UCSD-AML1 (cell line): ENCODE data around the gene YEATS4.
"Not testable (repeated sequence)": the region's sequence is repeated elsewhere in the genome, so short reads cannot be mapped to it uniquely, and the experiment has no call there.

ENCODE experiments used
- DNase-seq: peaks from one replicate; lab custom pipeline; 2025; ENCODE audit not compliant: unreplicated experiment; lab: John Stamatoyannopoulos, UW

YEATS4 gene

DNA sequence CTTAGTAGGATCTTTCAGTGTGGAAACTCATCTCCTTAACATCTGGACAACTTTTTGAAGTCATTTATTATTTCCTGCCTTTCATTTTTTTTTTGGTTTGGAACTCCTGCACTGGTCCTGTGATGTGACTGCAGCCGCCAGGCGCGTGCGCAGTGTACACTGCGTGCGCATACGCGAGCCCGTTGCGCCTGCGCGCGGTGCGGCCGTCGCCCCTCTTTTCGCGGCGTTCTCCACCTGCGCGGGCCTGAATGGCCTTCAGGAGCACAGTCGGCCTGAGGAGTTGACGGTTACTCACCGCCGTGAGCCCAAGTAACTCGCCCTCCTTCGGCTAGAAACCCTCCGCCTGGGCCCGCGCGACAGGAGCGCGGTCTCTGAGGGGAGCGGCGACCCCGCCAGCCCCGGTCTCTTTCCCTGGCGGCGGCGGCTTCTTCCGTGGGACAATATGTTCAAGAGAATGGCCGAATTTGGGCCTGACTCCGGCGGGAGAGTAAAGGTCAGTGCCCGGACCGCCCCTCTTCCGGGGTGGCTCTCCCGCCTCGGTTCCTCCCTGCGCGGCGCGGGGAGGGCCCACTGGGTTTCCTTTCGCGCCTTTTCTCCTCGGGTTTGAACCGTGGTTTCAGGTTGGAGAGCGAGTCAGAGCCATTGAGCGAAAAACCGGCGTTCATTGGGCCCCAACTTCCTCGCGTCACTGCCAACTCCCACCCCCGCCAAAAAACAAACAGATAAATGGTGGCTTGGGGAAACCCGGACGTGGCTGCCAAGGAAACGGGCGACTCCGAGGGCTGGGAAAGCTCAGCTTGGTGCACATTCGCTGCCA lies at the start of gene YEATS4:
Gene YEATS4, plus strand, starts transcription at position 213 of the 817 bp plus-strand sequence. Its CDS starts 230 bp downstream, at position 443.
- peak; percentile 87 for DNase-seq

DNA sequence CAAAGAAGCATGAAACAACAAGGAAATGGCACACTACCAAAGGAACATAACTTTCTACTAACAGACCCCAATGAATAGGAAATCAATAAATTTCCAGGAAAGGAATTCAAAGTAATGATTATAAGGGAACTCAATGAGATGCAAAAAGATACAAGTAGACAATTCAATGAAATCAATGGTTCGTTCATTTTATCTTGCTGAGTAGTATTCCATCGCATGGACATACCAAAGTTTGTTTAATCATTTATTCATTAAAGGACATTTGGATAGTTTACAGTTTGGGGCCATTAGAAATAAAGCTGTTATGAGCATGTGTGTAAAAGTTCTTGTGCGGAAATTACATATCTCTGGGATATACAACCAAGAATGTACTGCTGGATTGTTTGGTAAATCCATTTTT lies 46.3 kb upstream of the YEATS4 start:
- no peak for DNase-seq

DNA sequence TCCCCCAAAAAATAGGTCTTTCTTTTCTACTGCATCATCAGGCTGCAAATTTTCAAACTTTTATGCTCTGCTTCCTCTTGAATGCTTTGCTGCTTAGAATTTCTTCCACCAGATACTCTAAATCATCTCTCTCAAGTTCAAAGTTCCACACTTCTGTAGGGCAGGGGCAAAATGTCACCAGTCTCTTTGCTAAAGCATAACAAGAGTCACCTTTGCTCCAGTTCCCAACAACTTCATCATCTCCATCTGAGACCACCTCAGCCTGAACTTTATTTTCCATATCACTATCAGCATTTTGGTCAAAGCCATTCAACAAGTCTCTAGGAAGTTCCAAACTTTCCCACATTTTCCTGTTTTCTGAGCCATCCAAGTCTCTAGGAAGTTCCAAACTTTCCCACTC lies 42.8 kb upstream of the YEATS4 start:
- DNase-seq: not testable (repeated sequence)

- not testable (repeated sequence) for DNase-seq
Measured at GRCh38 chr12:69317233-69317632, 42.3 kb upstream of the YEATS4 start.

GRCh38 chr12:69318225-69318624 lies 41.3 kb upstream of the YEATS4 start:
- no peak for DNase-seq

GRCh38 chr12:69321351-69321750 lies 38.2 kb upstream of the YEATS4 start:
- no peak for DNase-seq

DNA sequence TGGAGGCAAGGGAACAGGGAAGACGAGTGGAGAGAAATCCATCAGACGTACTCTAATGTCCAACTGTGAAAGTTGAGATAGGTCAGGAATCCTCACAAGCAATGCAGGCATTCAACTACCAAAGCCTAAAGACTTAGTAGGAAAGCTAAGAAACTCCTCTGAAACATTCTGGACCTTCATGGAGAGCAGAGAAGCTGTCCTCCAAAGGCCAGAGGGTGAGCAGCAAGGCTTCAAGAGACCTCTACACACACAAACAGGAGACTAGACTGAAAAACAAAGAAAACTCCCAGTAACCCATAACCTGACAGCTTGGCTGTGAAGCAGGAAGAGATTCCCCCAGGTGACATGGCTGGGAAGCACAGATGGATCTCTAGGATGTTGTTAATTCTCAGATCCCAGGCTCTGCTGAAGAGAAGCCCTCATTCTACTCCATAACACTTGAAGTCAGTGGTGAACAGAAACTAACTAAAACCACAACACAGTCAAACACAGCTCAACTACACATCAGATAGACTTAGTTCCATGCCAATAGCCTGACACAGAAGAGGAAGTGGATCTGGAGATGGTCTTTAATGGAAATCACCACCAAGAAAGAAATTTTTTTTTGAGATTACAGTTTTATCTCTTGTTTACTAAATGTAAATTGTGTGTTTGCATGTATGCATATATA lies 34.6 kb upstream of the YEATS4 start:
- DNase-seq: no peak

DNA sequence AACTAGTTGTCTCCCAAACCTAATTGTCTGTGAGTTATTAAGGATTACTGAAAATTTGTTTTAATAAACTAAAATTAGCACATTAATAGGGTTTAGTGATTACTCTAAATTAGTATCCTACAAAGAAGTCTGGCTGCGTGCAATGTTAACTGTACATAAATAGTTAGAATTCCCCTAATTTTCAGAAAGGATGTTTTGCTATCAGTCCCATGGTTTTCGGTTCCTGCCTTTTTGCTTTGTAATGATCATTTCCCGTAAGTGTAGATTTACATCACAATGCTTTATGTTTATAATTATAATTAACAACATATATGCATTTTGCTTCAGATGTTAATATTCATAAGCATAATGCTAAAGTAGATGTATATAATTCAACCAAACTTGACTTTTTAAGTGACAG lies 31.1 kb upstream of the YEATS4 start:
- DNase-seq: no peak

DNA sequence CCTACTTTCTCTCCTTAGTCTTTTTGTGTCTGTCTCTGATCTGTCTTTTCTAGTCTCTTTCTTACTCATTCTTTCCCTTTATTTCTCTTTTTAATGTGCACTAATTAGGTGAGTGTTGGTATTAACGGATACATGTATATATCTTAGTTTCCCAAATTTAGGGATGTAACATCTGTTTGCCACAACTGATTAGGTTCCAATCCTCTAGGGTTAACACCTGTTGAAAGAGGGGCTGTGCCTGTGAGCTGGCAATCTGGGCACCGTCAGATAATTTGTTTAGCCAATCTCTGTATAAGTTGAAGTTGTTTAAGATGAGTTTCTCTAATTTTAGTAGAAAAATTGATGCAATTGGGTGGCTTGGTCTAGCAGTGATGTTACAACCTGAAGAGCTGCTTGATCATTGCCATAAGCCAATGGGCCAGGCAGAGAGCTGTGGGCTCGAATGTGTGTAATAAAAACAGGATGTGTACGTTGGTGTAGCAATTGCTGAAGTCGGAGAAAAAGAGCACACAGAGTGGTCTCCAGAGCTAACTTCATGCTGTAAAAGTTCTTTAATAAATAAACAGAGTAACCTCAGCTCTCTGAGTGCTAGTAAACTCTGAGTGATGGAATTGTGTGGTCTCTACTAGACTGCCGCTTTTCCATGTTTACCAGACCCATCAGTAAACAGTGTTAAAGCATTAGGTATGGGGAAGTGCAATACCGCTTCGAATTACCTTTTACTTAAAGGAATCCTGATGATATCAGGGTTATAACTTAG lies 29.7 kb upstream of the YEATS4 start:
- no peak for DNase-seq

GRCh38 chr12:69330475-69331473 lies 28.8 kb upstream of the YEATS4 start:
- no peak for DNase-seq

- DNase-seq: no peak
Measured at GRCh38 chr12:69331519-69331908, 28.0 kb upstream of the YEATS4 start.

DNA sequence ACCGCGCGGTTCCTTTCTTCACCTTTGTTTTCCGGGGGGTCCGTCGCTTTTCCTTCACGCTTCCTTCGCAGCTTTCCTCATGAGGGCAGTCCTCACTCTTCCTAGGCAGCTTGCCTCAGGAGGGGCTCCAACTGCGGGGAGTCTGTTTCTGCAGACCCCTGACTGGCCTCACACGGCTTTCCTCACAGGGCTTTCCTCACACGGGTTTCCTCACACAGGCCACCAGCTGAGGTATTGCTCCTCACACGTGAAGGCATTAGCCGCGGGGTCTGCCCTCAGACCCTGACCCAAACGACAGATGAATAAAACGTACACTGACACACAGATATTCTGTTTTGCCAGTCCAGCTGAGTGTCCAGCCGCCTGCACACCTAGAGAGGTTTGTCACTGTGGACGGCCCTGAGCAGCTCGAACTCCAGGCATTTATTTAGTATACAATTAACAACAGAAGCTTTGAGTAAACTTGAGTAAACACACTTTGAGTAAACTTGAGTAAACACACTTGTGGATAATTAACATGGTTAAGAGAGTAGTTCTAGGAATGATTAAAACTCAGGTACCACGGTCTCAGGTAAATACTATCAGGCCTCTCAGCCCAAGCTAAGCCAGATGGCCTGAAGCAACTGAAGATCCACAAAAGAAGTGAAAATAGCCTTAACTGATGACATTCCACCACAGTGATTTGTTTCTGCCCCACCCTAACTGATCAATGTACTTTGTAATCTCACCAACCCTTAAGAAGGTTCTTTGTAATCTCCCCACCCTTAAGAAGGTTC lies 27.4 kb upstream of the YEATS4 start:
- no peak for DNase-seq

GRCh38 chr12:69332815-69333358 lies 26.7 kb upstream of the YEATS4 start:
- DNase-seq: no peak

DNA sequence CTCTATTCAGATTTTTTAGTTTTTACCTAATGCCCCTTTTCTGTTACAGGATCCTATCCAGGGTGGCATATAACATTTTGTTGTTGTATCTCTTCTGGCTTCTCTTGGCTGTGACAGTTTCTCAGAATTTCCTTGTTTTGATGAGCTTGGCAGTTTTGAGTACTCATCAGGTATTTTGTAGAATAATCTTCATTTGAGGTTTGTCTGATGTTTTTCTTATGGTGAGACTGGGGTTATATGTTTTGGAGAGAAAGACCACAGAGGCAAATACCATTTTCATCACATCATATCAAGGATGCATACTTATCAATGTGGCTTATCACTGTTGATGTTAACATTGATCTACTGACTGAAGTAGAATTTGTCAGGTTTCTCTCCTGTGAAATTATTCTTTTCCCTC lies 25.4 kb upstream of the YEATS4 start:
- DNase-seq: no peak

DNA sequence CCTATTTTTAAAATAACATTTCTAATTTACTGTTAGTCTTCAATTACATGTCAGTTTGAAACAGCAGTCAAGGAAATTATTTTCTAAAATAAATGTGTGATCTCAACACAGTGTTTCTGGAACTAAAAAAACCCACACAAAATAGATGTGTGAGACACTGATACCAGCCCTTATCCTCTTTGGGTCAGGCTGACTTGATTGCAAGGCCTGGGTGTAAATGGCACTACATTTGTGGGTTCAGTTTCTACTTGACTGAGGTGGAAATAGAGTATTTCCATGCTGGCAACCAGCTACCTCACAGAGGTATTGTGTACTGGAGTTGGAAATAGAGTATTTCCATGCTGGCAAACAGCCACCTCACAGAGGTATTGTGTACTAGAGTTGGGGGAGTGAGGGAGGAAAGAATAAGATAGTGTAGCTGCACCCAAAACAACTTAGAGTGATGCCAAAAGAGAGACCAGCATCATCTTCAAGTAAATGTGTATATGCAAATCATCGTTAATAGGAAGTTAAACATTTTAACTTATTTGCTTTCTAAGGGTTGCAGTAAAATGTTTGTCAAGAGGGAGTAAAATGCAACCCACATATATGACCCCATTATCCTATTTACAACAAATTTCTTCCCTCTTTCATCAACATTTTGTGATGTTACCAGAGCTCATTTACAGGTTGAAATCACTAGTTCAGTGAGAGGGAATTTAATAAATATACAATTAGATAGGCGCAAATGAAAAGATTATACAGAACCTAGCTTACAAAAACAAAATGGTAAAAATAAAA lies 22.0 kb upstream of the YEATS4 start:
- no peak for DNase-seq

DNA sequence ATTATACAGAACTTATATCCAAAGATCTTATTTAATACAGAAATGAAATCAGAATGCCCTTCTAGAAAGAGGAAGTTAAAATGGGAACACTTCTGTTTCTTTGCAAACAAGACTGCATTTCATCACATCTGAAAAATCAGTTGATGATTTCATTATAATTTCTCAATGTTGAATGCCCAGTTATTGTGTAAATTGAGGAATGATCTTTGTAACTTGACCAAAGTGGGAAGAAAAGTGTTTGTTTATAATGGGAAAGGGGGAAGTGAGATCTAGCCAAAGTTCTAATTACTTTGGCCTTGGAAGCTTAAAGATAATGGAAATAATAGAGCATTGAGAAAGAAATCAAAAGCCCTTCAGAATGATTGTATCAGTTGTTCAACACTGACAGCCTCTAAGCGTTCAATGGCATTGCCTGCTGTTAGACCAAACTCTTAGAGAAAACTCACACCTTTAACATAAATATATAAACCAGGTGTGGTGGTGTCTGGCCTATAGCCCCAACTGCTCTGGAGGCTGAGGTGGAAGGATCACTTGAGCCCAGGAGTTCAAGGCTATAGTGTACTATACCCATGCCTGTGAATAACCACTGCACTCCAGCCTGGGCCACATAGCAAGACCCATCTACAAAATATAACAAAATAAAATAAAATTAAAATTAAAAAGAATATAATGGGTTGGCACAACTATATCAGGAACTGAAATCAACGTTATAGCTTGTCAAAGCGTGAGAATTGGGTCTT lies 21.3 kb upstream of the YEATS4 start:
- DNase-seq: no peak

- DNase-seq: no peak
Measured at GRCh38 chr12:69338936-69339335, 20.6 kb upstream of the YEATS4 start.

- DNase-seq: no peak
Measured at GRCh38 chr12:69339999-69340398, 19.5 kb upstream of the YEATS4 start.
